Stomach (tissue), 4 donors: ENCODE results near the gene PTPRD.

ENCODE experiments used
- CTCF ChIP-seq, 7 experiments: fragments of 450-650 bp in 4 of 7; fragments of 200-600 bp in 3 of 7; sonication (generic) in 3 of 7; IDR thresholded peaks; one replicate each; pipeline ENCODE4 v1.5.1; 2016 to 2019; ENCODE audit warnings: antibody characterized with exemption in 7 of 7, control low read depth in 2 of 7, mild to moderate bottlenecking in 1 of 7
- POLR2A ChIP-seq, 4 donors: fragments of 450-650 bp; IDR thresholded peaks; one replicate each; pipeline ENCODE4 v1.6.1; 2016; ENCODE audit warnings: antibody characterized with exemption in 4 of 4, control low read depth in 2 of 4, mild to moderate bottlenecking in 1 of 4, moderate library complexity in 1 of 4
- POLR2AphosphoS5 ChIP-seq, 3 donors: sonication (generic); formaldehyde crosslinking; IDR thresholded peaks; one replicate each; pipeline ENCODE4 v1.6.1; 2016; ENCODE audit warnings: antibody characterized with exemption in 3 of 3

- TF ChIP-seq CTCF (IDR thresholded peaks at IDR 0.05) (no peak), POLR2AphosphoS5 (IDR thresholded peaks at IDR 0.05) (no peak), POLR2A (IDR thresholded peaks at IDR 0.05) (no peak)
Measured at GRCh38 chr9:9231946-9232345, 1380.9 kb downstream of the PTPRD start.
